Neural cell (in vitro differentiated cells): ENCODE results near the gene HS6ST2.

Experiments
- CTCF ChIP-seq: fragments of 450-650 bp; IDR thresholded peaks from 2 replicates; pipeline ENCODE4 v1.5.1; 2014; ENCODE audit warnings: antibody characterized with exemption, mild to moderate bottlenecking, moderate library complexity; ENCODE audit not compliant: poor library complexity, severe bottlenecking
- EP300 ChIP-seq: fragments of 450-650 bp; conservative IDR thresholded peaks from 2 replicates; pipeline ENCODE4 v1.6.1; 2014; ENCODE audit warnings: antibody characterized with exemption, mild to moderate bottlenecking, moderate library complexity; ENCODE audit not compliant: poor library complexity, severe bottlenecking
- EZH2 ChIP-seq: fragments of 200-600, 300-800 bp; shearing (Covaris generic), sonication (generic); IDR thresholded peaks from 2 replicates; pipeline ENCODE4 v1.6.1; 2014; ENCODE audit warnings: antibody characterized with exemption, low read length, borderline replicate concordance, mild to moderate bottlenecking; ENCODE audit not compliant: insufficient read depth, poor library complexity, severe bottlenecking
- POLR2AphosphoS5 ChIP-seq: IDR thresholded peaks from 2 replicates; pipeline ENCODE4 v1.6.1; 2012

GRCh38 chrX:132685276-132685675 lies 273.2 kb downstream of the HS6ST2 start:
- no peak for TF ChIP-seq CTCF
- TF ChIP-seq POLR2AphosphoS5: no peak
- no peak for TF ChIP-seq EZH2
- no peak for TF ChIP-seq EP300
